ENCODE measurements around the gene CACNG8.

DNA sequence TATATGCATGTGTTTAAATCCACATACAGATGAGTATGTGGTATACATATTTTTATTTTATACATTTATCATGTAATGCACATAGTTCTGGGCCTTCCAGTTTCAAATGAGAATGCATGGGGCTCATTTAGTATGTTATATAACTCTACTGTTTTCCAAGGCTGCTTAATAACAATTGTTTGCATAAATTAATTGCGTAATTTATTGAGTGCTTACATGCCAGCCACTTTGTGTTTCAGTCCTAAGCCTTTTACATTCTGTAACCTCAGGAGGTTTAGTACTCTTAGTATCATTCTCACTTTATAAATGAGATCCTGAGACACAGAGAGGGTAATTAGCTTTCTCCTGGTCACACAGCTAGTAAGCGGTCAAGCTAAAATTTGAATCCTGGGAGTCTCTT is 16.7 kb upstream of the CACNG8 start:
- TF ChIP-seq POLR2AphosphoS5 (IDR thresholded peaks at IDR 0.05) (no peak), POLR2A (IDR thresholded peaks at IDR 0.05) (no peak), EP300 (IDR thresholded peaks at IDR 0.05) (no peak)
- TF ChIP-seq, protein P1, sequence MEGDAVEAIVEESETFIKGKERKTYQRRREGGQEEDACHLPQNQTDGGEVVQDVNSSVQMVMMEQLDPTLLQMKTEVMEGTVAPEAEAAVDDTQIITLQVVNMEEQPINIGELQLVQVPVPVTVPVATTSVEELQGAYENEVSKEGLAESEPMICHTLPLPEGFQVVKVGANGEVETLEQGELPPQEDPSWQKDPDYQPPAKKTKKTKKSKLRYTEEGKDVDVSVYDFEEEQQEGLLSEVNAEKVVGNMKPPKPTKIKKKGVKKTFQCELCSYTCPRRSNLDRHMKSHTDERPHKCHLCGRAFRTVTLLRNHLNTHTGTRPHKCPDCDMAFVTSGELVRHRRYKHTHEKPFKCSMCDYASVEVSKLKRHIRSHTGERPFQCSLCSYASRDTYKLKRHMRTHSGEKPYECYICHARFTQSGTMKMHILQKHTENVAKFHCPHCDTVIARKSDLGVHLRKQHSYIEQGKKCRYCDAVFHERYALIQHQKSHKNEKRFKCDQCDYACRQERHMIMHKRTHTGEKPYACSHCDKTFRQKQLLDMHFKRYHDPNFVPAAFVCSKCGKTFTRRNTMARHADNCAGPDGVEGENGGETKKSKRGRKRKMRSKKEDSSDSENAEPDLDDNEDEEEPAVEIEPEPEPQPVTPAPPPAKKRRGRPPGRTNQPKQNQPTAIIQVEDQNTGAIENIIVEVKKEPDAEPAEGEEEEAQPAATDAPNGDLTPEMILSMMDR (IDR thresholded peaks at IDR 0.05): no peak

Measured in stomach (tissue), 4 donors.